SIG-M5 (cell line): ENCODE data around the gene WNK2.

Experiments
- DNase-seq: peaks from one replicate; lab custom pipeline; 2025; lab: John Stamatoyannopoulos, UW

The WNK2 gene

GRCh38 chr9:93161786-93162562, 22.0 kb upstream of the WNK2 start:
- DNase-seq: no peak

GRCh38 chr9:93164085-93164484, 19.9 kb upstream of the WNK2 start:
- no peak for DNase-seq

- DNase-seq: no peak
Measured at GRCh38 chr9:93166699-93167098, 17.2 kb upstream of the WNK2 start.

- no peak for DNase-seq
Measured at GRCh38 chr9:93167185-93167584, 16.8 kb upstream of the WNK2 start.

GRCh38 chr9:93167838-93168237, 16.1 kb upstream of the WNK2 start:
- DNase-seq: no peak

GRCh38 chr9:93168581-93168980, 15.4 kb upstream of the WNK2 start:
- DNase-seq: no peak

- DNase-seq: no peak
Measured at GRCh38 chr9:93169444-93169843, 14.5 kb upstream of the WNK2 start.

GRCh38 chr9:93170571-93170970, 13.4 kb upstream of the WNK2 start:
- DNase-seq: no peak

GRCh38 chr9:93171261-93171990, 12.5 kb upstream of the WNK2 start:
- DNase-seq: no peak

- no peak for DNase-seq
Measured at GRCh38 chr9:93172666-93173364, 11.1 kb upstream of the WNK2 start.

DNA sequence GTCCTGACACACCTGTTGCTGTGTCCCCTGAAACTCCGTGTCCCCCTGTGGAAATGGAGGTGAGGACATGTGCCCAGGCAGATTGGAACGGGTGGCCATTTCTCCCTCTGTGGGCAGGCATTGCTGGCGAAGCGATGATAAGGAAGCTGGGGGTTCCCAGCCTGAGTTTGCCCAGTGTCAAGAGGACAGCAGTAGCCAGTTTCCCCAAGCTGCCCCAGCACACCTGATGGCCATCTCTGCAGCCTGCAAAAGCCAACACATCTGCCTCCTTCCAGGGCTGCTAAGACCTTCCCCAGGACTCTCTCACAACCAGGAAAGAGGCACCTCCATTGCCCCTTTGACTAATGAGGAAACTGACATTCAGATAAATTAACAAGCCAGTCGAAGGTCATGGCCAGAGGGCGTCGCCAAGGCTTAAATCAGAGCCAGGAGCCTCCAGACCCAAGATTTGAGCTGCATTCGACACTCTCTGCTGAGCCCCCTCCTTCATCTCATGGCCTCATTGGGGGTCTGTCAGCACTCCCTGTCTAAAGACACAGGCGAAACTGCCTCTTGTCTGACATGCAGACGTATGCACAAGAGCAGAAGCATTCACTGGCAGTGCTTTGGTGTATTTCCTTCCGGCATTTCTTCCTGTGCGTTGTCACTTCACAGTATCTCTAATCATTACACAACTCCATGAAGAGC, 10.4 kb upstream of the WNK2 start:
- DNase-seq: no peak

DNA sequence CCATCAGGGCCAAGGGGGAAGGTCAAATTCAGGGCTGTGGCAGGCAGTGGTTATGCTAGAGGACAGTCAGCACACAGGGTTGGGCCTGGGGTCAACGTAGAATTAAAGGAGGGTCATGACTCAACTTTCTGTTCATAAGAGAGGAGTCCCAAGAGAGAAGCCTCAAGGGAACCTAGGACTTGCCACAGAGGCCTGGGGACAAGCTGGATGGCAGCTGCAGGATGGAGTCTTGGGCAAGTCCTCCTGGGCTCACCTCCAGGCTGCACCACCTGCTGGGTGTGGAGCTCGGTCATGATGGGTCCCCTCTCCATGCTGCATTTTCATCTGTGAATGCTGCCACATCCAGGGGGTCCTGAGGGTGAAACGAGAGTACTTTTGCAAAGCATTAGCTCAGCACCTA, 9.0 kb upstream of the WNK2 start:
- DNase-seq: no peak

- no peak for DNase-seq
Measured at GRCh38 chr9:93177676-93178075, 6.3 kb upstream of the WNK2 start.

- DNase-seq: no peak
Measured at GRCh38 chr9:93178851-93179786, 4.8 kb upstream of the WNK2 start.

DNA sequence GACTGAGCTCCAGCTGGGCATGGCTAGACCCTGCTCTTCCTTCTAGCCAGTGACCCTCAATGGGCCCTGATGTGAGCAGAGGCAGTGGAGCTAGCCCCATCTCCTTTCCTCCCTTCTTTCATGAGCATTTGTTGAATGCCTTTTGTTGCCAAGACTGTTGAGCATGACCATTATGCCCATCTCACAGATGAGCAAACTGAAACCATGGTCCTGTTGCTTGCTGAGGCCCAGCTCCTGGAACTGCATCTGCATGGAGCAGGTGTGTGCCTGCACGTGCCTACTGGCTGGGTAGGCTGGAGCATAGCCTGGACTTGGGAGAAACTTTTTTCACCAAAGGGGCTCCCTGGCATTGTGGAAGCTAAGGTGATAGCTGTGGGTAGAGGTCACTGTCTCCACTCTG, 3.0 kb upstream of the WNK2 start:
- DNase-seq: no peak

DNA sequence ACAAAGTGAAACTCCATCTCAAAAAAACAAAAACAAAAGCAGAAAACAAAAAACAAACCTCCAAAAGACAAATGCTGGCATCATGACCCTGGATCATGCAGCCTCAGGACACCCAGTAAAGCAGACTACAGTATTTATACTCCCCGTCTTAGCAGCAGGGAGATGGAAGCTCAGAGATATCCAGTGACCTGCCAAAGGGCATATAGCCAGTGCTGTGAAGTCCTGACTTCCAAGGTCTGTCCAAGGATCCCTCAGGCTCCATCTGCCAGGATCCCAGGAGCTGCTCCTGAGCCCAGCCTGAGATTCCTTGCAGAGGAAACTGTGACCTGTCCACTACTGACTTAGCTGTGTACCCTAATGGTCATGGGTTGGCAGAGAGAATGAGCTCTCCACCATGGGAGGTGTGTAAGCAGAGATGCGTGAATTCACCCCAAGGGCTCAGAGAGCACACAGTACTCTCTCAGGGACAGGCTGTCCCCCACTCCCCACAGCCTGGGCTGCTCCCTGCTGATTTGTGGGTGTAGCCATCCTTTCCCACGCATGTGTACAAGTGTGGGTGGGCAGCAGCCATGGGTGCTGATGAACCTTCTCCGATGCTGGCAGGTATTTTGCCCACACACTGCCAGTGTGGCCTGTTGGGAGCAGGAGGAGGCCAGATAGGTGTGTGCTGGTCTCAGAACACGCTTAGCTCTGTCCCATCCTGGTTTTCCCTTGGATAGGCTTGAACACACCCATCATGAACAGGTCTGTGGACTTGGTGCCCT, 2.1 kb upstream of the WNK2 start:
- DNase-seq: no peak

DNA sequence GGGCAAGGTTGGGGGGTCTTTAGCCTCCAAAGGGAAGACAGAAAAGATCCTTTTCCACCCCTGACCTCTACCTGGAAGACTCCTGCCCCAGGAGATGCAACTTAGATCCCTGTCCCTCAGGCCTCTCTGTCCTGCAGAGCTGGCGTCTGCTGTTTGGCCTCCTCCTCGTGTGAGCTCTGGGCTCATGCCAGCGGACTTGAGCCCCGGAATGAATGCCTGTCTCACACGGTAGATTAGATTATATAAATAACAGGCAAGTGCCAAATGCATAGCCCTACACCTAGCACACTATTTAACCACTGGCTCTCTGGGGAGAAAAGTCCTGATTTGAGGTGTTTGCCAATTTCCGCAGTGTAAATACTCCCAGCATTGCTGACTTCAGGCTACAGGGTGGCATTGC, 1.4 kb upstream of the WNK2 start:
- no peak for DNase-seq

GRCh38 chr9:93183131-93183662, 742 bp upstream of the WNK2 start:
- DNase-seq: no peak

GRCh38 chr9:93184432-93185265, 710 bp downstream of the WNK2 start:
- DNase-seq: no peak
